Thyroid gland (tissue), 4 donors: ENCODE results near the gene CSK.

Experiments used
- CTCF ChIP-seq, 6 experiments: fragments of 200-600 bp in 3 of 6; fragments of 450-650 bp in 3 of 6; sonication (generic) in 3 of 6; IDR thresholded peaks; one replicate each; pipeline ENCODE4 v1.5.1; 2016 to 2019; ENCODE audit warnings: antibody characterized with exemption in 6 of 6, mild to moderate bottlenecking in 2 of 6, inconsistent platforms in 1 of 6, moderate library complexity in 1 of 6
- POLR2A ChIP-seq, 2 donors: fragments of 450-650 bp; IDR thresholded peaks; one replicate each; pipeline ENCODE4 v1.6.1; 2017; ENCODE audit warnings: antibody characterized with exemption in 2 of 2, mild to moderate bottlenecking in 2 of 2, moderate library complexity in 1 of 2

GRCh38 chr15:74800559-74801094 is 18.7 kb downstream of the CSK start:
- TF ChIP-seq CTCF (IDR thresholded peaks at IDR 0.05) (no peak), POLR2A (IDR thresholded peaks at IDR 0.05) (no peak)
